Kidney (tissue), 14 donors: ENCODE measurements around the gene TRIO. TPM values are rescaled to one million over a fixed set of nuclear protein-coding genes. Genes with fewer than 3 reads are reported as not detected.

Experiments used
- DNase-seq, 5 donors: peaks; one replicate each; pipeline ENCODE4 v3.0.0-alpha.2; 2013 to 2020
- FAIRE-seq: peaks from 2 replicates; lab custom pipeline; 2012; peaks lifted over from hg19 to GRCh38; lab: Jason Lieb, UNC
- H3K27ac ChIP-seq, 2 donors: one replicate each; pipeline ENCODE4 v1.7.0; 2013; ENCODE audit warnings: low read depth in 2 of 2, low read length in 2 of 2, inconsistent platforms in 1 of 2
- H3K27me3 ChIP-seq: one replicate; pipeline ENCODE4 v1.7.1; 2013; ENCODE audit warnings: low read length, inconsistent platforms; ENCODE audit not compliant: control insufficient read depth, insufficient read depth
- H3K36me3 ChIP-seq, 3 donors: one replicate each; pipeline versions ENCODE4 v1.7.0 to v1.7.1; 2013; ENCODE audit warnings: low read length in 3 of 3, control low read depth in 1 of 3, inconsistent platforms in 1 of 3; ENCODE audit not compliant: insufficient read depth in 3 of 3, control insufficient read depth in 2 of 3
- H3K4me1 ChIP-seq, 3 donors: one replicate each; pipeline versions ENCODE4 v1.7.0 to v1.7.1; 2013; ENCODE audit warnings: low read length in 3 of 3, inconsistent platforms in 1 of 3, low read depth in 1 of 3; ENCODE audit not compliant: control insufficient read depth in 2 of 3, insufficient read depth in 2 of 3
- H3K4me3 ChIP-seq, 3 donors: one replicate each; pipeline versions ENCODE4 v1.7.0 to v1.8.1; 2013; ENCODE audit warnings: low read length in 3 of 3, control low read depth in 1 of 3, inconsistent platforms in 1 of 3
- H3K9ac ChIP-seq, 3 donors: one replicate each; pipeline versions ENCODE4 v1.7.0 to v1.7.1; 2013; ENCODE audit warnings: low read length in 3 of 3, control low read depth in 1 of 3, inconsistent platforms in 1 of 3
- H3K9me3 ChIP-seq, 3 donors: one replicate each; pipeline versions ENCODE4 v1.7.0 to v1.7.1; 2013; ENCODE audit warnings: low read length in 3 of 3, control low read depth in 1 of 3, inconsistent platforms in 1 of 3; ENCODE audit not compliant: control insufficient read depth in 2 of 3, insufficient read depth in 1 of 3
- CTCF ChIP-seq: IDR thresholded peaks from 3 replicates; pipeline ENCODE4 v1.5.1; 2012; ENCODE audit warnings: mild to moderate bottlenecking, moderate library complexity, borderline replicate concordance; ENCODE audit not compliant: insufficient read depth; ENCODE audit errors: extremely low read depth
- intact Hi-C: fragments of 100-400 bp; cut with DNase I; formaldehyde crosslinking; loops from one replicate; pipeline ENCODE4 v1.11.1; 2022
- polyA plus RNA-seq: library from polyadenylated mRNA; stranded (reverse); fragments of 350-450 nt; fragmentation: Illumina TruSeq; extraction: RNeasy Lipid Tissue Mini Kit (QIAGEN cat#74804); gene quantifications from one replicate; pipeline ENCODE4 v1.2.3, GENCODE V29; 2014; ENCODE audit warnings: low read depth, low replicate concordance; ENCODE audit not compliant: insufficient read depth
- total RNA-seq: library from RNA; stranded (reverse); fragmentation: NEBNext Ultra II Directional; extraction: Animal tissue kit (Norgen Biotek cat#: 25700); gene quantifications from one replicate; pipeline ENCODE4 v1.2.1, GENCODE V29; 2021
- donor health status: control.
- donor health status: control.
- donor health status: control.
- donor health status: control.
- donor health status: control.
- donor health status: DM: yes; HTN: yes; CAD: no.
- donor health status: Normal renal cell carcinoma (clear cell type).

TRIO gene
- total and polyA plus RNA-seq, 2 donors from 2014 or later: 9.5 to 149 TPM

GRCh38 chr5:14151416-14151815 lies 8.3 kb downstream of the TRIO start:
- no peaks in the 10 kb centered on the region for H3K9me3 ChIP-seq
- intact Hi-C loops: no loop called here
- H3K36me3 ChIP-seq: no peaks in the 10 kb centered on the region
- no peak for TF ChIP-seq CTCF
- H3K9ac ChIP-seq: no peak overlapping the region
- no peaks in the 10 kb centered on the region for H3K27me3 ChIP-seq
- no peak overlapping the region for H3K4me3 ChIP-seq
- H3K4me1 ChIP-seq: peaks cover 5 to 51% (median 36%) of the 10 kb centered on the region in 3 donors
- DNase-seq: no peak
- no peak for FAIRE-seq
- H3K27ac ChIP-seq: no peak overlapping the region

GRCh38 chr5:14153071-14153864 lies 10.1 kb downstream of the TRIO start:
- FAIRE-seq (no peak), DNase-seq (no peak)
- H3K9me3 ChIP-seq: no peaks in the 10 kb centered on the region
- intact Hi-C loops: no loop called here
- no peaks in the 10 kb centered on the region for H3K27me3 ChIP-seq
- no peaks in the 10 kb centered on the region for H3K36me3 ChIP-seq
- no peak overlapping the region for H3K27ac ChIP-seq
- TF ChIP-seq CTCF: no peak
- peaks cover 6 to 48% (median 32%) of the 10 kb centered on the region in 3 donors for H3K4me1 ChIP-seq
- no peak overlapping the region for H3K4me3 ChIP-seq
- H3K9ac ChIP-seq: peak overlapping the region in 2 of 3 donors; percentile 26 to 41

GRCh38 chr5:14153932-14154731 lies 11.0 kb downstream of the TRIO start:
- intact Hi-C loops: no loop called here
- peak in 4 of 5 donors; percentile 66 to 89 (median 80) for DNase-seq
- FAIRE-seq: no peak
- Histone ChIP-seq H3K4me3 (peak overlapping the region in 1 of 3 donors; percentile 14), H3K36me3 (no peaks in the 10 kb centered on the region), H3K9ac (peak overlapping the region in 2 of 3 donors; percentile 26 to 47), H3K4me1 (peaks cover 6 to 40% (median 23%) of the 10 kb centered on the region in 3 donors), H3K9me3 (no peaks in the 10 kb centered on the region), H3K27ac (peak overlapping the region; percentile 64 to 84), H3K27me3 (no peaks in the 10 kb centered on the region)
- TF ChIP-seq CTCF: no peak
